HL-60 (cell line): ENCODE measurements around the gene TMEM245.

Source experiments
- DNase-seq, 2 experiments: peaks; one replicate each; pipeline ENCODE4 v3.0.0-alpha.2; 2010 to 2020; ENCODE audit warnings: low read depth in 1 of 2, low spot score in 1 of 2
- H3K27ac ChIP-seq: fragments of 250-450 bp; sonication (Bioruptor Pico); replicated peaks from 2 replicates; pipeline ENCODE4 v1.5.1; 2020; ENCODE audit warnings: mild to moderate bottlenecking, moderate library complexity
- H3K27me3 ChIP-seq: fragments of 250-450 bp; sonication (Bioruptor Pico); 2 replicates; pipeline ENCODE4 v1.5.1; 2021; ENCODE audit warnings: mild to moderate bottlenecking, moderate library complexity; ENCODE audit not compliant: insufficient read depth, poor library complexity, severe bottlenecking
- H3K4me3 ChIP-seq: replicated peaks from 2 replicates; pipeline ENCODE4 v1.5.1; 2011; ENCODE audit warnings: mild to moderate bottlenecking, control low read depth, low read length; ENCODE audit not compliant: insufficient read depth
- GABPA ChIP-seq: IDR thresholded peaks from 2 replicates; pipeline ENCODE4 v1.6.1; 2012; ENCODE audit warnings: low read depth
- POLR2AphosphoS5 ChIP-seq: IDR thresholded peaks from 2 replicates; pipeline ENCODE4 v1.6.1; 2012; ENCODE audit warnings: low read depth
- SPI1 ChIP-seq: IDR thresholded peaks from 2 replicates; pipeline ENCODE4 v1.6.1; 2012; ENCODE audit warnings: low read depth, mild to moderate bottlenecking, borderline replicate concordance
- TF ChIP-seq, protein P1 (sequence below): IDR thresholded peaks from one replicate; pipeline ENCODE4 v1.5.1; 2011; ENCODE audit warnings: low read length, control low read depth, inconsistent platforms; ENCODE audit not compliant: insufficient read depth
- TF ChIP-seq, protein P2 (sequence below): IDR thresholded peaks from 2 replicates; pipeline ENCODE4 v1.6.1; 2012; ENCODE audit warnings: low read depth; ENCODE audit not compliant: insufficient replicate concordance

Gene TMEM245

DNA sequence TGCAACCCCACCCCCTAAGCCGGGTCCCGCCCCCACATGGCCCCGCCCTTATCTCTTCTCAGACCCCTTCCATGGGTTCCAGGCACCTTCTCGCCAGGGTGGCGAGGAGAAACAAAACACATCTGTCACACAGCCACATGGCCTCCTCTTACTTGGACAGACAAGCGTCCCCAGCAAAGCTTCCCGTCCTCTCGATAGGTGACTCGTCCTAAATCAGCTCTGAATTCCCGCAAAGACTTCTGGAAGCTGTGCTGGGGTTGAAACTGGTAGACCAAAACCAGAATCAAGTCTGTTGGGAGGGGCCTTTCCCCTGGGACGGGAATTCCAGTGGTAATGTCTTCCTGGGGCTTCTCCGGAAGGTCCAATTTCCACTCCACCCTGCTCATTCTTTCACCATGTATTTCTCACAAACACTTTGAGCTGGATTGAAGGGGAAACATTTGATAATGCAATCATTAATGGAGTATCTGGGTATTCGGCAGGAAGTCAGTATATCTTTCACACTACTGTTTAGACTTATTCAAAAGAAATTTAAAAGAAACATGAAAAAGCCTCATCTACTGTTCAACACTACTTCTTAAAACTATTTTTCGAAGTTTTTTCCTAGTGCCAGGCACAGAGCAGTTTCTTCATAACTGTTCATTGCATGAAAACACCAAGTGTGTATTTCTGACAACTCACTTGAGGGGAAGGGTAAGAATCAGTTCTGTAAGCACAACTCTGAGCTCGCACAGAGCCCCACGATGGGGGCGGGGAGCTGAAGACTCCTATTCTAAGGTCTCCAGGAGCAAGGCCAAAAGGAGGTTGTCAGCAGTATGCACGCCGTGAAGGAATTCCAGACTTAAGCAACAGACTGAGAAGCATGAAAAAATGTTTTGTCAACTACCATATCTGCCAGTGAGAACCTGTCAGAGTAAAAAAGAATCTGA, 105.8 kb downstream of the TMEM245 start:
- H3K4me3 ChIP-seq, result peak overlapping the region; percentile 85
- H3K27ac ChIP-seq, result no peak overlapping the region
- TF ChIP-seq GABPA (no peak), SPI1 (no peak), POLR2AphosphoS5 (no peak)
- TF ChIP-seq, protein P1, sequence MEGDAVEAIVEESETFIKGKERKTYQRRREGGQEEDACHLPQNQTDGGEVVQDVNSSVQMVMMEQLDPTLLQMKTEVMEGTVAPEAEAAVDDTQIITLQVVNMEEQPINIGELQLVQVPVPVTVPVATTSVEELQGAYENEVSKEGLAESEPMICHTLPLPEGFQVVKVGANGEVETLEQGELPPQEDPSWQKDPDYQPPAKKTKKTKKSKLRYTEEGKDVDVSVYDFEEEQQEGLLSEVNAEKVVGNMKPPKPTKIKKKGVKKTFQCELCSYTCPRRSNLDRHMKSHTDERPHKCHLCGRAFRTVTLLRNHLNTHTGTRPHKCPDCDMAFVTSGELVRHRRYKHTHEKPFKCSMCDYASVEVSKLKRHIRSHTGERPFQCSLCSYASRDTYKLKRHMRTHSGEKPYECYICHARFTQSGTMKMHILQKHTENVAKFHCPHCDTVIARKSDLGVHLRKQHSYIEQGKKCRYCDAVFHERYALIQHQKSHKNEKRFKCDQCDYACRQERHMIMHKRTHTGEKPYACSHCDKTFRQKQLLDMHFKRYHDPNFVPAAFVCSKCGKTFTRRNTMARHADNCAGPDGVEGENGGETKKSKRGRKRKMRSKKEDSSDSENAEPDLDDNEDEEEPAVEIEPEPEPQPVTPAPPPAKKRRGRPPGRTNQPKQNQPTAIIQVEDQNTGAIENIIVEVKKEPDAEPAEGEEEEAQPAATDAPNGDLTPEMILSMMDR, result no peak
- TF ChIP-seq, protein P2, sequence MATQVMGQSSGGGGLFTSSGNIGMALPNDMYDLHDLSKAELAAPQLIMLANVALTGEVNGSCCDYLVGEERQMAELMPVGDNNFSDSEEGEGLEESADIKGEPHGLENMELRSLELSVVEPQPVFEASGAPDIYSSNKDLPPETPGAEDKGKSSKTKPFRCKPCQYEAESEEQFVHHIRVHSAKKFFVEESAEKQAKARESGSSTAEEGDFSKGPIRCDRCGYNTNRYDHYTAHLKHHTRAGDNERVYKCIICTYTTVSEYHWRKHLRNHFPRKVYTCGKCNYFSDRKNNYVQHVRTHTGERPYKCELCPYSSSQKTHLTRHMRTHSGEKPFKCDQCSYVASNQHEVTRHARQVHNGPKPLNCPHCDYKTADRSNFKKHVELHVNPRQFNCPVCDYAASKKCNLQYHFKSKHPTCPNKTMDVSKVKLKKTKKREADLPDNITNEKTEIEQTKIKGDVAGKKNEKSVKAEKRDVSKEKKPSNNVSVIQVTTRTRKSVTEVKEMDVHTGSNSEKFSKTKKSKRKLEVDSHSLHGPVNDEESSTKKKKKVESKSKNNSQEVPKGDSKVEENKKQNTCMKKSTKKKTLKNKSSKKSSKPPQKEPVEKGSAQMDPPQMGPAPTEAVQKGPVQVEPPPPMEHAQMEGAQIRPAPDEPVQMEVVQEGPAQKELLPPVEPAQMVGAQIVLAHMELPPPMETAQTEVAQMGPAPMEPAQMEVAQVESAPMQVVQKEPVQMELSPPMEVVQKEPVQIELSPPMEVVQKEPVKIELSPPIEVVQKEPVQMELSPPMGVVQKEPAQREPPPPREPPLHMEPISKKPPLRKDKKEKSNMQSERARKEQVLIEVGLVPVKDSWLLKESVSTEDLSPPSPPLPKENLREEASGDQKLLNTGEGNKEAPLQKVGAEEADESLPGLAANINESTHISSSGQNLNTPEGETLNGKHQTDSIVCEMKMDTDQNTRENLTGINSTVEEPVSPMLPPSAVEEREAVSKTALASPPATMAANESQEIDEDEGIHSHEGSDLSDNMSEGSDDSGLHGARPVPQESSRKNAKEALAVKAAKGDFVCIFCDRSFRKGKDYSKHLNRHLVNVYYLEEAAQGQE, result no peak
- no peaks in the 10 kb centered on the region for H3K27me3 ChIP-seq
- no peak for DNase-seq

DNA sequence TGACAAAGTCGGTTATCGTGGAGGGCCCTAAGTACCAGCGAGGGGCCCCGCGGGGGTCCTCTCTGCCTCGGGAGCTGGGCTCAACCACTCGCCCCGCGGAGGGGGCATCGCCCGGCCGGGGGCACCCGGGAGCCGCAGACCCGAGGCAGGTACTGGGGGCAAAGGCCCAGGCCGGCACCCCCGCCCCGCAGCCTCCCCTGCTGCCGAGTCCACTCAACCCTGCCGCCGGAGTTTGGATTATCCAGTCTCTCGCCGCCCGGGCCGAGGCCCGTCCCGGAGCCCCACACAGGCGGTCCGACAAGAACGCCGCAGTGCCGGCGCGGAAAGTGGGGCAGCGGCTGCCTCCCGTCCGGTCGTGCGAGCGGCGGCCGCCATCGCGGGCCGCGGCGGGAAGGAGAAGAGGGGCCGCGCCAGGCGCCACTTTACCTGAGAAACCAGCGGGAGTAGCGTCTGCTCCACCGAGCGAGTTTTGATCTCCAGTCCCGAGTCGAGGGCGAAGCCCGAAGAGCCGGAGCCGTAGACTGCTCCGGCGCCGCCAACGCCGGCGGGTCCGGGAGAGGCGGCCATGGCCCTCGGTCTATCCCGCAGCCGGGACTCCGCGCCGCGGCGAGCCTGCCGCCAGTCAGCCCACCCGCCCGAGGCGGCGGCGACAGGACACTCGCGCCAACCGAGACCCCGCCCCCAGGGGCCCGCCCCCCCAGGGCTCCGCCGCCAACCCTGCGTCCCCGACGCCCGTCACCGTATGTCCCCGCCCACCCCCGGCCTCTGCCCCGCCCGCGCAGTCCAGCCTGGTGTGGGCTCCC, 106.7 kb downstream of the TMEM245 start, which contains the start of gene CTNNAL1:
Gene CTNNAL1, minus strand, starts transcription at position 624 of the 803 bp plus-strand sequence. Its CDS starts 57 bp downstream, at position 567.
- Histone ChIP-seq H3K4me3 (peak within 1 kb of the TSS; percentile 85), H3K27ac (peak within 1 kb of the TSS; percentile 67), H3K27me3 (no peaks in the 10 kb centered on the region)
- TF ChIP-seq SPI1 (no peak), GABPA (no peak), POLR2AphosphoS5 (no peak; the same call in 1 of the 2 replicates)
- TF ChIP-seq, protein P2, result no peak
- TF ChIP-seq, protein P1, result no peak
- peak; percentile 70 to 87 for DNase-seq

DNA sequence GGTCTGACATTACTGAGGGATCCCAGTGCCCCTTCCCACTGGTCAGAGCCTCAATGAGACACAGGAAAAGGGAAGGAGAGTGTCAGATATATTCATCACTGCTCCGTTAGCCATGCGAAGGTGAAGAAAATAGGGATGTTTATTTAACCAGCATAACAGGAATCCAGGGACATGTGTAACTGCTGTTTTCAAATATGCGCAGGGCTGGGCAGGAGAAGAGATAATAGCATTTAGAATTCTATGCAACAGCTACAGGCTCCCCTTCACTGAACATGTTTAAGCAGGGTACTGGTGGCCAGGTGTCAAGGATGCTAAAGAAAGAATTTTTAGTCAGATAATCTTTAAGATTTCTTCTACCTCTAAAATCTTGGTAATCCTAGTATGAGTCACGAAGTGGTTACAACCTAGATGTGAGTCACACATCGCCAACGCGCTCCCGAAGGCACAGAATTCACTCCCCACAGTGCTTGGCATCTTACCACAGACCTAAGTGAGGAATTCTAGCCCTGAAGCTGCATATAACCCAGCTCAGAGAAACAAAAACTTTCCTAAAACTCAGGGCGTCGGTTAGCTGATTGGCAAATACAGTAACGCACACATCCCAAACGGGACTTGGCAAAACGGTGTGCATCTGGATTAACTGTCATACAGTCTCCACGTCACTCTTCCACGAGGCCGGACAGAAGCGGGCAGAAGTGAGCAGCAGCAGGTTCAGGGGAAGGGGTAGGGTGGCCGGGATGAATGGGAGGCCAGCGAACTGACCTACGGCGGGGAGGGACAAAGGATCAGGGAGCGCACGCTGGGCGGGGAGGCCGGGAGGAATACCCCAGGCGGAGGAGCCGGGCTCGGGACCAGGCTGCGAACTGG, 107.5 kb downstream of the TMEM245 start:
- peak overlapping the region; percentile 67 for H3K27ac ChIP-seq
- peak in 1 of 2 experiments; percentile 33 for DNase-seq
- peak overlapping the region; percentile 85 for H3K4me3 ChIP-seq
- TF ChIP-seq, protein P2, result no peak
- TF ChIP-seq, protein P1, result no peak
- TF ChIP-seq GABPA (no peak), SPI1 (no peak), POLR2AphosphoS5 (no peak)
- no peaks in the 10 kb centered on the region for H3K27me3 ChIP-seq
